Transverse colon (tissue), 4 donors: ENCODE data around the gene UBL4A. TPM values are rescaled to one million over a fixed set of nuclear protein-coding genes. Genes with fewer than 3 reads are reported as not detected.

Source experiments
- DNase-seq: peaks from one replicate; pipeline ENCODE4 v3.0.0-alpha.2; 2019
- H3K27ac ChIP-seq, 4 donors: fragments of 200-600 bp; sonication (generic); 2 replicates each; pipeline ENCODE4 v1.5.1; 2016 to 2018; ENCODE audit warnings: inconsistent platforms in 4 of 4
- H3K27me3 ChIP-seq: fragments of 200-600 bp; sonication (generic); 2 replicates; pipeline ENCODE4 v1.5.1; 2017; ENCODE audit warnings: inconsistent platforms
- H3K36me3 ChIP-seq, 4 donors: fragments of 200-600 bp; sonication (generic); 2 replicates each; pipeline ENCODE4 v1.5.1; 2017 to 2019; ENCODE audit warnings: inconsistent platforms in 4 of 4
- H3K4me1 ChIP-seq, 4 donors: fragments of 200-600 bp; sonication (generic); 2 replicates each; pipeline ENCODE4 v1.5.1; 2017 to 2020; ENCODE audit warnings: inconsistent platforms in 4 of 4
- H3K4me3 ChIP-seq, 4 donors: fragments of 200-600 bp; sonication (generic); 1 replicate in 1 of 4; 2 replicates in 3 of 4; pipeline versions ENCODE4 v1.5.1 to v1.6.1; 2017 to 2019; ENCODE audit warnings: inconsistent platforms in 4 of 4
- H3K9me3 ChIP-seq, 2 donors: fragments of 200-600 bp; sonication (generic); 2 replicates each; pipeline ENCODE4 v1.5.1; 2017 to 2019; ENCODE audit warnings: inconsistent platforms in 2 of 2
- EP300 ChIP-seq: sonication (generic); formaldehyde crosslinking; IDR thresholded peaks from one replicate; pipeline ENCODE4 v1.6.1; 2017; ENCODE audit warnings: antibody characterized with exemption, low read depth
- POLR2A ChIP-seq: fragments of 450-650 bp; IDR thresholded peaks from one replicate; pipeline ENCODE4 v1.6.1; 2016; ENCODE audit warnings: antibody characterized with exemption, mild to moderate bottlenecking, moderate library complexity
- POLR2AphosphoS5 ChIP-seq, 3 donors: sonication (generic); formaldehyde crosslinking; IDR thresholded peaks; one replicate each; pipeline ENCODE4 v1.6.1; 2016; ENCODE audit warnings: antibody characterized with exemption in 3 of 3
- WGBS, 2 donors: methylation state at CpG; one replicate each; pipeline ENCODE4 v1.1.5; 2018; ENCODE audit warnings: low coverage in 1 of 2; 5-methylcytosine and 5-hydroxymethylcytosine counted together
- in situ Hi-C, 4 donors: fragments of 200-750 bp; cut with MboI; loops; one replicate each; pipeline versions ENCODE4 v1.15.0 to v1.15.1; 2017; ENCODE audit warnings: low sequenced_read_pairs in 3 of 4, low pct_ligation_motif_present in 1 of 4, low pct_unique_long_range_greater_than_20kb in 1 of 4
- intact Hi-C: fragments of 100-400 bp; cut with DNase I; formaldehyde crosslinking; loops from one replicate; pipeline ENCODE4 v1.15.1; 2023; ENCODE audit warnings: low total_unique reads
- total RNA-seq, 4 donors: library from RNA; depleted of rRNA; stranded (reverse); fragments of >200 nt; gene quantifications; one replicate each; pipeline ENCODE4 v1.1.0, GENCODE V29; 2016
- TF ChIP-seq, protein P1 (sequence below), 5 experiments: fragments of 200-600 bp in 3 of 5; fragments of 450-650 bp in 2 of 5; sonication (generic) in 3 of 5; IDR thresholded peaks; 1 replicate in 2 of 5; 2 replicates in 3 of 5; pipeline ENCODE4 v1.5.1; 2016 to 2017; ENCODE audit warnings: antibody characterized with exemption in 5 of 5, inconsistent platforms in 3 of 5, mild to moderate bottlenecking in 2 of 5, moderate library complexity in 1 of 5

UBL4A gene
- total RNA-seq, 4 donors from 2014 or later = 19.9 to 50.7 (median 42.7) TPM

DNA sequence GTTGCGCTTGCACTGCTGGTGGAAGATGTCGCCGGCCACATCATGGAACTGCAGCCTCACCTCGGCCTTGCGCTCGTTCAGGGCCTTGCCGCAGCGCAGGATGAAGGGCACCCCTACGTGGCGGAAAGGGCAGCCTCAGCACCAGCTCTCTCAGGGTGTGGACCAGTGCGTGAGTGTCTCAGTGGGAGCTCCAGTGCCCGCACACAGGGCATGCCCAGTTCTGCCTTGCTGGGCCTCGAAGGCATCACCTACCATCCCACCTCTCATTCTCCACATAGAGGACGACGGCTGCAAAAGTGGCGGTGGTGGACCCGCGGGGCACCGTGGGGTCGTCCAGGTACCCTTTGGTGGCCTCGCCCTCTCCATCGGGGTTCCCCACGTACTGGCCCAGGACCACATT, 46.3 kb upstream of the UBL4A start:
- TF ChIP-seq EP300 (no peak), POLR2AphosphoS5 (IDR thresholded peaks at IDR 0.05) (no peak), POLR2A (no peak)
- TF ChIP-seq, protein P1, sequence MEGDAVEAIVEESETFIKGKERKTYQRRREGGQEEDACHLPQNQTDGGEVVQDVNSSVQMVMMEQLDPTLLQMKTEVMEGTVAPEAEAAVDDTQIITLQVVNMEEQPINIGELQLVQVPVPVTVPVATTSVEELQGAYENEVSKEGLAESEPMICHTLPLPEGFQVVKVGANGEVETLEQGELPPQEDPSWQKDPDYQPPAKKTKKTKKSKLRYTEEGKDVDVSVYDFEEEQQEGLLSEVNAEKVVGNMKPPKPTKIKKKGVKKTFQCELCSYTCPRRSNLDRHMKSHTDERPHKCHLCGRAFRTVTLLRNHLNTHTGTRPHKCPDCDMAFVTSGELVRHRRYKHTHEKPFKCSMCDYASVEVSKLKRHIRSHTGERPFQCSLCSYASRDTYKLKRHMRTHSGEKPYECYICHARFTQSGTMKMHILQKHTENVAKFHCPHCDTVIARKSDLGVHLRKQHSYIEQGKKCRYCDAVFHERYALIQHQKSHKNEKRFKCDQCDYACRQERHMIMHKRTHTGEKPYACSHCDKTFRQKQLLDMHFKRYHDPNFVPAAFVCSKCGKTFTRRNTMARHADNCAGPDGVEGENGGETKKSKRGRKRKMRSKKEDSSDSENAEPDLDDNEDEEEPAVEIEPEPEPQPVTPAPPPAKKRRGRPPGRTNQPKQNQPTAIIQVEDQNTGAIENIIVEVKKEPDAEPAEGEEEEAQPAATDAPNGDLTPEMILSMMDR (IDR thresholded peaks at IDR 0.05) = no peak
- in situ Hi-C loops (loop anchor here in 3 of 4 donors (25.0 kb wide), 3 partner anchors 120 to 1570 kb away; partner anchors contain the start of genes DNASE1L1 (in 3 of the 3), TAFAZZIN (in 3 of the 3), HCFC1 (in 1 of the 3) and TMEM187 (in 1 of the 3)), intact Hi-C loops (loop anchor here (5.0 kb wide), 1 partner anchor 1575 kb away; no protein-coding TSS in a partner anchor)
- Histone ChIP-seq H3K36me3 (no peaks in the 10 kb centered on the region), H3K4me3 (no peak overlapping the region), H3K9me3 (no peaks in the 10 kb centered on the region), H3K27ac (no peak overlapping the region), H3K4me1 (peaks cover 0 to 5% (median 3%) of the 10 kb centered on the region in 4 donors), H3K27me3 (no peaks in the 10 kb centered on the region)
- WGBS, 2 donors = 93% methylated on average over 17 of the region's 23 CpGs; no CpG with 5 or more reads in 1 of the 2 donors
- DNase-seq = no peak

DNA sequence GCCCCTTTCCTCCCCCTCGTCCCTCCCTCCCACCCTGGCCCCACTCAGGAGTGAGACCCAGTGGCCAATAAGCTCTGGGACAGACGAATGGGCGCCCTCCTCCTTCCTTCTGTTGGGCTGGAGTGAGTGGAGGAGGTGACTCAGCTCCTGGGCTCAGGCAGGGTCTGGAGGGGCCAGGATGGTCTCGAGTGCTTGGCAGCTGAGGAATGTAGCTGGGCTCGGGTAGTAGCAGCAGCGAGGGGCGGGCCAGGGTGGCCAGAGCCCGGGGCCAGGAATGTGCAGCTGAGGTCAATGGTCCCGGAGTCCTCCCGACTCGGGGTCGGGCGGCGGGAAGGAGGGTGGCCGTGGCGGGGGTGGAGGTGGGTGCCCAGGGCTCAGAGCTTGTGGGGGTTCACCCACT, 45.2 kb upstream of the UBL4A start:
- Histone ChIP-seq H3K27me3 (no peaks in the 10 kb centered on the region), H3K9me3 (no peaks in the 10 kb centered on the region), H3K36me3 (no peaks in the 10 kb centered on the region), H3K4me1 (peaks cover 0 to 14% (median 6%) of the 10 kb centered on the region in 4 donors), H3K27ac (no peak overlapping the region), H3K4me3 (no peak overlapping the region)
- in situ Hi-C loops = loop anchor here in 3 of 4 donors (25.0 kb wide), 3 partner anchors 119 to 1569 kb away; partner anchors contain the start of genes DNASE1L1 (in 3 of the 3), TAFAZZIN (in 3 of the 3), HCFC1 (in 1 of the 3) and TMEM187 (in 1 of the 3)
- TF ChIP-seq EP300 (no peak), POLR2AphosphoS5 (IDR thresholded peaks at IDR 0.05) (no peak), POLR2A (no peak)
- TF ChIP-seq, protein P1 (IDR thresholded peaks at IDR 0.05) = no peak
- WGBS, 2 donors = 84% methylated on average over 16 of the region's 16 CpGs; no CpG with 5 or more reads in 1 of the 2 donors
- intact Hi-C loops = loop anchor here (5.0 kb wide), 1 partner anchor 1574 kb away; no protein-coding TSS in a partner anchor
- DNase-seq = no peak

DNA sequence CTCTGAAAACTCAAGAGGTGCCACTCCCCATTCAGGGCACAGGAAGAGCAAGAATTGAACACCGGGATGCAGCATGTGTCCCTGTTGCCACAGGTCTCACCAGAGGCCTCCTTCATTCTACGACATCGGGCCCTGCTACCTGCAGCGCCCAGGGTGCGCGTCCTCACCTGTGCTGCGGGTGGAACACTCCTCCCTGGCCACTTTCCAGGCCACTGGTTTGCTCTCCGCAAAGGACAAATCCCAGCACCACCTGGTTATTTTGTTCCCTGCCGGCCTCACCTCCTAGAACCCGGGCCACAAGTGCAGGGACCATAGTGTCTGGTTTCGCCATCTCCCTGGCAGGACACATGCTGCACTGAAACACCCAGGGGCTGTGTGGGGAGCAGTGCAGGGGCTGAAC, 43.9 kb upstream of the UBL4A start:
- intact Hi-C loops = loop anchor here (5.0 kb wide), 1 partner anchor 1573 kb away; no protein-coding TSS in a partner anchor
- Histone ChIP-seq H3K9me3 (no peaks in the 10 kb centered on the region), H3K36me3 (no peaks in the 10 kb centered on the region), H3K27me3 (no peaks in the 10 kb centered on the region), H3K4me3 (no peak overlapping the region), H3K4me1 (peaks cover 0 to 17% (median 6%) of the 10 kb centered on the region in 4 donors), H3K27ac (no peak overlapping the region)
- TF ChIP-seq, protein P1 (IDR thresholded peaks at IDR 0.05) = no peak
- TF ChIP-seq EP300 (no peak), POLR2A (no peak), POLR2AphosphoS5 (IDR thresholded peaks at IDR 0.05) (no peak)
- in situ Hi-C loops = loop anchor here in 3 of 4 donors (25.0 kb wide), 3 partner anchors 118 to 1568 kb away; partner anchors contain the start of genes DNASE1L1 (in 3 of the 3), TAFAZZIN (in 3 of the 3), HCFC1 (in 1 of the 3) and TMEM187 (in 1 of the 3)
- no peak for DNase-seq
- 80% methylated on average over 11 of the region's 11 CpGs; no CpG with 5 or more reads in 1 of the 2 donors for WGBS, 2 donors

DNA sequence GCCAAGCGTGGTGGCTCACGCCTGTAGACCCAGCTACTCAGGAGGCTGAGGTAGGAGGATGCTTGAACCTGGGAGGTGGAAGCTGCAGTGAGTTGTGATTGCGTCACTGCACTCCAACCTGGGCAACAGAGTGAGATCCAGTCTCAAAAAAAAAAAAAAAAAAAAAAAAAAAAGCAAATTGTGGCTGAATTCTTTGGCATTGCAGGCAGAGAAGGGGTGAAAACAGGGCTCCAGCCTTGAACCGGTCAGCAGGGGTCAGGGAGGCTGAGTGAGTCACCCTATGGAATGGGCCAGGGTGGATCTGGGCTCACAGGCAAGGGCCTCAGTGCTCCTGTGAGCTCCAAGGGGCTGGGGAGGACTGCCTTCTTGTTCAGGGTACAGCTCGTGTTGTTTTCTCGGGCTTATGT, 42.8 kb upstream of the UBL4A start:
- Histone ChIP-seq H3K27ac (no peak overlapping the region), H3K4me1 (peaks cover 0 to 12% (median 3%) of the 10 kb centered on the region in 4 donors), H3K27me3 (no peaks in the 10 kb centered on the region), H3K36me3 (no peaks in the 10 kb centered on the region), H3K4me3 (no peak overlapping the region), H3K9me3 (no peaks in the 10 kb centered on the region)
- intact Hi-C loops (no loop called here), in situ Hi-C loops (loop anchor here in 3 of 4 donors (25.0 kb wide), 3 partner anchors 117 to 1567 kb away; partner anchors contain the start of genes DNASE1L1 (in 3 of the 3), TAFAZZIN (in 3 of the 3), HCFC1 (in 1 of the 3) and TMEM187 (in 1 of the 3))
- no peak for DNase-seq
- WGBS, 2 donors = 69% methylated on average over 6 of the region's 6 CpGs; no CpG with 5 or more reads in 1 of the 2 donors
- TF ChIP-seq EP300 = no peak
- TF ChIP-seq POLR2AphosphoS5 (IDR thresholded peaks at IDR 0.05) = no peak
- no peak for TF ChIP-seq POLR2A
- TF ChIP-seq, protein P1 (IDR thresholded peaks at IDR 0.05) = no peak
